PC-9 (cell line): ENCODE measurements around the gene PRPF38B. TPM values are rescaled to one million over a fixed set of nuclear protein-coding genes. Genes with fewer than 3 reads are reported as not detected.

Experiments used
- BruUV-seq: library from RNA; stranded (reverse); fragments of 400-500 nt; replicated peaks from 2 replicates; lab custom pipeline; 2021; lab: Mats Ljungman, UMichigan
- CTCF ChIA-PET: fragments of 300-600 bp; sonication (Branson Sonifier 250); formaldehyde crosslinking; loops from one replicate; lab custom pipeline; 2022; ENCODE audit warnings: antibody characterized with exemption; lab: Charles Lee
- POLR2A ChIA-PET: fragments of 300-600 bp; sonication (Branson Sonifier 250); formaldehyde crosslinking; loops from one replicate; lab custom pipeline; 2022; ENCODE audit warnings: antibody characterized with exemption; ENCODE audit not compliant: unreplicated experiment; lab: Charles Lee
- DNase-seq, 2 experiments: peaks; one replicate each; pipeline versions ENCODE4 v3.0.0 to v3.0.0-alpha.2; 2015 to 2022; ENCODE audit warnings: mixed read lengths in 1 of 2
- H2AFZ ChIP-seq: fragments of 200-600 bp; sonication (generic); 2 replicates; pipeline ENCODE4 v1.8.1; 2017; ENCODE audit warnings: antibody characterized with exemption
- H3F3A ChIP-seq: fragments of 200-600 bp; sonication (generic); 2 replicates; pipeline ENCODE4 v1.8.1; 2017; ENCODE audit warnings: antibody characterized with exemption, mild to moderate bottlenecking, low read depth; ENCODE audit not compliant: insufficient read depth
- H3K27ac ChIP-seq: fragments of 200-600 bp; sonication (generic); 2 replicates; pipeline ENCODE4 v1.6.1; 2016; ENCODE audit warnings: mixed run types
- H3K27me3 ChIP-seq: fragments of 200-600 bp; sonication (generic); 2 replicates; pipeline ENCODE4 v1.6.1; 2016; ENCODE audit warnings: low read depth, mixed run types; ENCODE audit not compliant: insufficient read depth
- H3K36me3 ChIP-seq: fragments of 200-600 bp; sonication (generic); 2 replicates; pipeline ENCODE4 v1.6.1; 2016; ENCODE audit warnings: low read depth, mixed run types
- H3K4me1 ChIP-seq: fragments of 200-600 bp; sonication (generic); replicated peaks from 2 replicates; pipeline ENCODE4 v1.6.1; 2016; ENCODE audit warnings: mixed run types; ENCODE audit not compliant: insufficient read depth
- H3K4me2 ChIP-seq: fragments of 200-600 bp; sonication (generic); 2 replicates; pipeline ENCODE4 v1.6.1; 2017; ENCODE audit warnings: mixed run types
- H3K4me3 ChIP-seq: fragments of 200-600 bp; sonication (generic); 2 replicates; pipeline ENCODE4 v1.6.1; 2016; ENCODE audit warnings: mixed run types
- H3K79me2 ChIP-seq: fragments of 200-600 bp; sonication (generic); 2 replicates; pipeline ENCODE4 v1.6.1; 2017; ENCODE audit warnings: low read depth, mixed run types
- H3K9me2 ChIP-seq: fragments of 200-600 bp; sonication (generic); 2 replicates; pipeline ENCODE4 v1.8.1; 2017; ENCODE audit warnings: mild to moderate bottlenecking; ENCODE audit not compliant: insufficient read depth
- H3K9me3 ChIP-seq: fragments of 200-600 bp; sonication (generic); 2 replicates; pipeline ENCODE4 v1.8.1; 2016; ENCODE audit warnings: low read depth; ENCODE audit not compliant: insufficient read depth
- H4K20me1 ChIP-seq: fragments of 200-600 bp; sonication (generic); 2 replicates; pipeline ENCODE4 v1.8.1; 2017; ENCODE audit not compliant: insufficient read depth
- CTCF ChIP-seq: fragments of 200-600 bp; sonication (generic); conservative IDR thresholded peaks from 2 replicates; pipeline ENCODE4 v1.6.1; 2017; ENCODE audit warnings: mixed run types, antibody characterized with exemption, mild to moderate bottlenecking, moderate library complexity
- EZH2 ChIP-seq: fragments of 200-600 bp; sonication (generic); IDR thresholded peaks from 2 replicates; pipeline ENCODE4 v1.8.0; 2017; ENCODE audit warnings: antibody characterized with exemption, low read depth
- intact Hi-C: fragments of 100-400 bp; cut with micrococcal nuclease; formaldehyde crosslinking; loops from one replicate; pipeline ENCODE4 v1.10.0; 2022; ENCODE audit not compliant: unreplicated experiment
- total RNA-seq: library from RNA; stranded (reverse); gene quantifications from 2 replicates; pipeline ENCODE4 v1.2.3, GENCODE V29; 2021

Gene PRPF38B
- total RNA-seq, 1 experiment from 2014 or later, result 48.9 TPM

GRCh38 chr1:108712606-108713150 is 20.6 kb downstream of the PRPF38B start, which contains the start of gene FNDC7:
FNDC7 (plus strand) TSS chr1:108712908; CDS start chr1:108712934, 26 bp downstream.
- no peak for DNase-seq
- Histone ChIP-seq H3K4me2 (no peak within 1 kb of the TSS), H4K20me1 (no peaks in the 10 kb centered on the region), H3K79me2 (no peaks in the 10 kb centered on the region), H3K9me2 (no peaks in the 10 kb centered on the region), H3K27me3 (no peaks in the 10 kb centered on the region), H3K9me3 (no peaks in the 10 kb centered on the region), H3K4me1 (no peaks in the 10 kb centered on the region), H3K4me3 (no peak within 1 kb of the TSS), H2AFZ (no peak within 1 kb of the TSS), H3K27ac (no peak within 1 kb of the TSS), H3F3A (no peaks in the 10 kb centered on the region), H3K36me3 (no peaks in the 10 kb centered on the region)
- TF ChIP-seq EZH2, result no peak
- TF ChIP-seq CTCF, result no peak
- intact Hi-C loops, result no loop called here
- ChIA-PET POLR2A (no interaction called here), CTCF (no interaction called here)
- BruUV-seq, result no TSS peak

GRCh38 chr1:108715932-108716331 is 23.8 kb downstream of the PRPF38B start:
- Histone ChIP-seq H3K4me2 (no peak overlapping the region), H3K27me3 (no peaks in the 10 kb centered on the region), H3K4me3 (no peak overlapping the region), H3K4me1 (peaks cover 22% of the 10 kb centered on the region), H4K20me1 (no peaks in the 10 kb centered on the region), H3F3A (peaks cover 19% of the 10 kb centered on the region), H2AFZ (no peak overlapping the region), H3K79me2 (no peaks in the 10 kb centered on the region), H3K36me3 (no peaks in the 10 kb centered on the region), H3K9me2 (no peaks in the 10 kb centered on the region), H3K27ac (no peak overlapping the region), H3K9me3 (no peaks in the 10 kb centered on the region)
- ChIA-PET POLR2A (interaction anchor here (0.5 kb wide), 1 partner anchor 186 kb away, joined by 3 read pairs; no protein-coding TSS in a partner anchor), CTCF (no interaction called here)
- no peak for DNase-seq
- intact Hi-C loops, result no loop called here
- BruUV-seq, result no TSS peak
- no peak for TF ChIP-seq CTCF
- no peak for TF ChIP-seq EZH2

GRCh38 chr1:108716437-108717230 is 24.5 kb downstream of the PRPF38B start:
- ChIA-PET CTCF (no interaction called here), POLR2A (interaction anchor here (0.5 kb wide), 2 partner anchors 19 to 185 kb away, joined by 3 to 7 read pairs; no protein-coding TSS in a partner anchor)
- H2AFZ ChIP-seq, result no peak overlapping the region
- H3K9me2 ChIP-seq, result no peaks in the 10 kb centered on the region
- H3K9me3 ChIP-seq, result no peaks in the 10 kb centered on the region
- TF ChIP-seq EZH2 (no peak), CTCF (no peak)
- H3K4me1 ChIP-seq, result peaks cover 29% of the 10 kb centered on the region
- no peaks in the 10 kb centered on the region for H3K36me3 ChIP-seq
- H3K27ac ChIP-seq, result no peak overlapping the region
- no peaks in the 10 kb centered on the region for H3K27me3 ChIP-seq
- peaks cover 20% of the 10 kb centered on the region for H3F3A ChIP-seq
- no peaks in the 10 kb centered on the region for H3K79me2 ChIP-seq
- H4K20me1 ChIP-seq, result no peaks in the 10 kb centered on the region
- no peak overlapping the region for H3K4me2 ChIP-seq
- no peak for DNase-seq
- BruUV-seq, result no TSS peak
- no peak overlapping the region for H3K4me3 ChIP-seq
- intact Hi-C loops, result no loop called here
